ENCODE data around the gene ANXA2R. TPM values are rescaled to one million over a fixed set of nuclear protein-coding genes. Genes with fewer than 3 reads are reported as not detected.

Gene ANXA2R
- total and polyA plus RNA-seq, 2 of the 13 experiments (the other 11 are each of a cell fraction or from before 2014, with no cell fraction given): 0.95 to 1.3 TPM

DNA sequence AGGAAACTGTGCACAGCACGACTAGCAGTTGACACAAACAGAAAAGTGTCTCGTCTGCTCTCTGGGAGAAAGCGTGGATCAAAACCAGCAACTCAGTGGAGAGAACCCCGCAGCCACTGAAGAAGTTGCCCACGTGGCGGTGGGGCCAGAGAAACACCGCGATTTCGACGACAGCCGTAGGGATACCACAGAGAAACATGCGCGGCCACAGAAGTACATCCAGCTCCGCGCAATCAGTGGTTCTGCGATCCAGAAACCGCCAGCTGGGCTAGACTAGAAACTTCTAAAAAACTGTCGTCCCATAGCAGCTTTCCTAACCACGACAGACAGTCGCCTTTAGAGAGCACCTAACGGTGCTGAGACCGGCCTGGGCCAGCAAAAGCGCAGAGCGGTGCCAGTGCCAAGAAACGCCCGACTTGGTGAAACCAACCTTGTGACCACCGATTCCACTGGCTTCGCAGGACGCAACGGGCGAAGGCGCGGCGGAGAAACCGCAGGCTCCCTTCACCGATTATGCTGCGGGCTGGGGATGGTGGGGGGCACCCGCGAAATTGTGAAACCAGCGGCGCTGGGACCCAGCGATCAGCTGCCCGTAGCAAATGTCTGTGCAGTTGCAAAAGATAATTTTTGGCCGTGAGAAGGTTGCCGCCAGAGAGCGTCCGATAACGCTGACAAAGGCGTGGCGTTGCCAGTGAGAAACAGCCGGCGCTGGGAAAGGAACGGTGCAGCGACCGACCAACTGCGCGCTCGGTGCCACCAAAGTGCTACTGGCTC, 2.7 kb upstream of the ANXA2R start (continued):
- TF ChIP-seq BORCS8-MEF2B (CRISPR knock-in tag; IDR thresholded peaks at IDR 0.05): peak; percentile 56
- no peak for TF ChIP-seq ZNF12 (CRISPR knock-in tag; IDR thresholded peaks at IDR 0.05)
- TF ChIP-seq, protein P1, sequence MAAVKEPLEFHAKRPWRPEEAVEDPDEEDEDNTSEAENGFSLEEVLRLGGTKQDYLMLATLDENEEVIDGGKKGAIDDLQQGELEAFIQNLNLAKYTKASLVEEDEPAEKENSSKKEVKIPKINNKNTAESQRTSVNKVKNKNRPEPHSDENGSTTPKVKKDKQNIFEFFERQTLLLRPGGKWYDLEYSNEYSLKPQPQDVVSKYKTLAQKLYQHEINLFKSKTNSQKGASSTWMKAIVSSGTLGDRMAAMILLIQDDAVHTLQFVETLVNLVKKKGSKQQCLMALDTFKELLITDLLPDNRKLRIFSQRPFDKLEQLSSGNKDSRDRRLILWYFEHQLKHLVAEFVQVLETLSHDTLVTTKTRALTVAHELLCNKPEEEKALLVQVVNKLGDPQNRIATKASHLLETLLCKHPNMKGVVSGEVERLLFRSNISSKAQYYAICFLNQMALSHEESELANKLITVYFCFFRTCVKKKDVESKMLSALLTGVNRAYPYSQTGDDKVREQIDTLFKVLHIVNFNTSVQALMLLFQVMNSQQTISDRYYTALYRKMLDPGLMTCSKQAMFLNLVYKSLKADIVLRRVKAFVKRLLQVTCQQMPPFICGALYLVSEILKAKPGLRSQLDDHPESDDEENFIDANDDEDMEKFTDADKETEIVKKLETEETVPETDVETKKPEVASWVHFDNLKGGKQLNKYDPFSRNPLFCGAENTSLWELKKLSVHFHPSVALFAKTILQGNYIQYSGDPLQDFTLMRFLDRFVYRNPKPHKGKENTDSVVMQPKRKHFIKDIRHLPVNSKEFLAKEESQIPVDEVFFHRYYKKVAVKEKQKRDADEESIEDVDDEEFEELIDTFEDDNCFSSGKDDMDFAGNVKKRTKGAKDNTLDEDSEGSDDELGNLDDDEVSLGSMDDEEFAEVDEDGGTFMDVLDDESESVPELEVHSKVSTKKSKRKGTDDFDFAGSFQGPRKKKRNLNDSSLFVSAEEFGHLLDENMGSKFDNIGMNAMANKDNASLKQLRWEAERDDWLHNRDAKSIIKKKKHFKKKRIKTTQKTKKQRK (IDR thresholded peaks at IDR 0.05; ENCODE audit: low read length): no peak
- TF ChIP-seq ZNF564 (CRISPR knock-in tag; IDR thresholded peaks at IDR 0.05): no peak
- TF ChIP-seq CREB1 (IDR thresholded peaks at IDR 0.05): no peak
- TF ChIP-seq CREB1 (CRISPR knock-in tag; IDR thresholded peaks at IDR 0.05): no peak
- no peak for TF ChIP-seq KAT2B (IDR thresholded peaks at IDR 0.05; ENCODE audit: borderline replicate concordance, low read depth, low read length)
- TF ChIP-seq, protein P2, sequence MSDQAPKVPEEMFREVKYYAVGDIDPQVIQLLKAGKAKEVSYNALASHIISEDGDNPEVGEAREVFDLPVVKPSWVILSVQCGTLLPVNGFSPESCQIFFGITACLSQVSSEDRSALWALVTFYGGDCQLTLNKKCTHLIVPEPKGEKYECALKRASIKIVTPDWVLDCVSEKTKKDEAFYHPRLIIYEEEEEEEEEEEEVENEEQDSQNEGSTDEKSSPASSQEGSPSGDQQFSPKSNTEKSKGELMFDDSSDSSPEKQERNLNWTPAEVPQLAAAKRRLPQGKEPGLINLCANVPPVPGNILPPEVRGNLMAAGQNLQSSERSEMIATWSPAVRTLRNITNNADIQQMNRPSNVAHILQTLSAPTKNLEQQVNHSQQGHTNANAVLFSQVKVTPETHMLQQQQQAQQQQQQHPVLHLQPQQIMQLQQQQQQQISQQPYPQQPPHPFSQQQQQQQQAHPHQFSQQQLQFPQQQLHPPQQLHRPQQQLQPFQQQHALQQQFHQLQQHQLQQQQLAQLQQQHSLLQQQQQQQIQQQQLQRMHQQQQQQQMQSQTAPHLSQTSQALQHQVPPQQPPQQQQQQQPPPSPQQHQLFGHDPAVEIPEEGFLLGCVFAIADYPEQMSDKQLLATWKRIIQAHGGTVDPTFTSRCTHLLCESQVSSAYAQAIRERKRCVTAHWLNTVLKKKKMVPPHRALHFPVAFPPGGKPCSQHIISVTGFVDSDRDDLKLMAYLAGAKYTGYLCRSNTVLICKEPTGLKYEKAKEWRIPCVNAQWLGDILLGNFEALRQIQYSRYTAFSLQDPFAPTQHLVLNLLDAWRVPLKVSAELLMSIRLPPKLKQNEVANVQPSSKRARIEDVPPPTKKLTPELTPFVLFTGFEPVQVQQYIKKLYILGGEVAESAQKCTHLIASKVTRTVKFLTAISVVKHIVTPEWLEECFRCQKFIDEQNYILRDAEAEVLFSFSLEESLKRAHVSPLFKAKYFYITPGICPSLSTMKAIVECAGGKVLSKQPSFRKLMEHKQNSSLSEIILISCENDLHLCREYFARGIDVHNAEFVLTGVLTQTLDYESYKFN (CRISPR knock-in tag; conservative IDR thresholded peaks at IDR 0.05): no peak
- TF ChIP-seq POLR2A (IDR thresholded peaks at IDR 0.05; ENCODE audit: insufficient read depth in 1 of 2, low read depth in 2 of 2, low read length in 2 of 2): no peak
- TF ChIP-seq ZNF256 (CRISPR knock-in tag; conservative IDR thresholded peaks at IDR 0.05): no peak; the same call in 1 of the 2 replicates
- TF ChIP-seq ZNF552 (CRISPR knock-in tag; IDR thresholded peaks at IDR 0.05; ENCODE audit: borderline replicate concordance): no peak
- TF ChIP-seq, protein P3, sequence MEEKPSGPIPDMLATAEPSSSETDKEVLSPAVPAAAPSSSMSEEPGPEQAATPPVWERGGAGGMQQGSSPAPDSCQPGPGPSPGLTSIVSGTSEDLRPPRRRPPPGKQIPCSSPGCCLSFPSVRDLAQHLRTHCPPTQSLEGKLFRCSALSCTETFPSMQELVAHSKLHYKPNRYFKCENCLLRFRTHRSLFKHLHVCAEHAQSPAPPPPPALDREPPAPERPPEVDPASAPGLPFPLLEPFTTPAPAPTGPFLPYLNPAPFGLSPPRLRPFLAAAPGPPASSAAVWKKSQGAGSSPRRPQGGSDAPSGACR (CRISPR knock-in tag; IDR thresholded peaks at IDR 0.05): no peak
- no peak for TF ChIP-seq ZNF160 (CRISPR knock-in tag; IDR thresholded peaks at IDR 0.05)
- TF ChIP-seq RFXANK (CRISPR knock-in tag; IDR thresholded peaks at IDR 0.05): no peak
- TF ChIP-seq, protein P4, sequence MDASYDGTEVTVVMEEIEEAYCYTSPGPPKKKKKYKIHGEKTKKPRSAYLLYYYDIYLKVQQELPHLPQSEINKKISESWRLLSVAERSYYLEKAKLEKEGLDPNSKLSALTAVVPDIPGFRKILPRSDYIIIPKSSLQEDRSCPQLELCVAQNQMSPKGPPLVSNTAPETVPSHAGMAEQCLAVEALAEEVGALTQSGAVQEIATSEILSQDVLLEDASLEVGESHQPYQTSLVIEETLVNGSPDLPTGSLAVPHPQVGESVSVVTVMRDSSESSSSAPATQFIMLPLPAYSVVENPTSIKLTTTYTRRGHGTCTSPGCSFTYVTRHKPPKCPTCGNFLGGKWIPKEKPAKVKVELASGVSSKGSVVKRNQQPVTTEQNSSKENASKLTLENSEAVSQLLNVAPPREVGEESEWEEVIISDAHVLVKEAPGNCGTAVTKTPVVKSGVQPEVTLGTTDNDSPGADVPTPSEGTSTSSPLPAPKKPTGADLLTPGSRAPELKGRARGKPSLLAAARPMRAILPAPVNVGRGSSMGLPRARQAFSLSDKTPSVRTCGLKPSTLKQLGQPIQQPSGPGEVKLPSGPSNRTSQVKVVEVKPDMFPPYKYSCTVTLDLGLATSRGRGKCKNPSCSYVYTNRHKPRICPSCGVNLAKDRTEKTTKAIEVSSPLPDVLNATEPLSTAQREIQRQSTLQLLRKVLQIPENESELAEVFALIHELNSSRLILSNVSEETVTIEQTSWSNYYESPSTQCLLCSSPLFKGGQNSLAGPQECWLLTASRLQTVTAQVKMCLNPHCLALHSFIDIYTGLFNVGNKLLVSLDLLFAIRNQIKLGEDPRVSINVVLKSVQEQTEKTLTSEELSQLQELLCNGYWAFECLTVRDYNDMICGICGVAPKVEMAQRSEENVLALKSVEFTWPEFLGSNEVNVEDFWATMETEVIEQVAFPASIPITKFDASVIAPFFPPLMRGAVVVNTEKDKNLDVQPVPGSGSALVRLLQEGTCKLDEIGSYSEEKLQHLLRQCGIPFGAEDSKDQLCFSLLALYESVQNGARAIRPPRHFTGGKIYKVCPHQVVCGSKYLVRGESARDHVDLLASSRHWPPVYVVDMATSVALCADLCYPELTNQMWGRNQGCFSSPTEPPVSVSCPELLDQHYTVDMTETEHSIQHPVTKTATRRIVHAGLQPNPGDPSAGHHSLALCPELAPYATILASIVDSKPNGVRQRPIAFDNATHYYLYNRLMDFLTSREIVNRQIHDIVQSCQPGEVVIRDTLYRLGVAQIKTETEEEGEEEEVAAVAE (CRISPR knock-in tag; IDR thresholded peaks at IDR 0.05; ENCODE audit: borderline replicate concordance): peak; percentile 52
- no peak for TF ChIP-seq PPARG (CRISPR knock-in tag; conservative IDR thresholded peaks at IDR 0.05)
- no peak for TF ChIP-seq ZNF7 (CRISPR knock-in tag; IDR thresholded peaks at IDR 0.05)
- TF ChIP-seq JUNB (CRISPR knock-in tag; IDR thresholded peaks at IDR 0.05; ENCODE audit: borderline replicate concordance): no peak
